IPS-20b (cell line): ENCODE measurements around the gene MFN2.

ENCODE experiments used
- H3K27ac ChIP-seq: one replicate; pipeline ENCODE4 v1.5.1; 2013; ENCODE audit warnings: low read length
- H3K27me3 ChIP-seq: 2 replicates; pipeline ENCODE4 v1.6.1; 2013; ENCODE audit warnings: mild to moderate bottlenecking, low read length, inconsistent platforms; ENCODE audit not compliant: insufficient read depth
- H3K36me3 ChIP-seq: 2 replicates; pipeline ENCODE4 v1.6.1; 2013; ENCODE audit warnings: low read depth, mild to moderate bottlenecking, inconsistent platforms, low read length, moderate library complexity; ENCODE audit not compliant: insufficient read depth
- H3K4me1 ChIP-seq: 2 replicates; pipeline ENCODE4 v1.6.1; 2013; ENCODE audit warnings: mild to moderate bottlenecking, control low read depth, inconsistent platforms, low read length, moderate library complexity; ENCODE audit not compliant: insufficient read depth
- H3K4me3 ChIP-seq: 2 replicates; pipeline ENCODE4 v1.5.1; 2013; ENCODE audit warnings: mild to moderate bottlenecking, low read length, inconsistent platforms
- H3K9ac ChIP-seq: 2 replicates; pipeline ENCODE4 v1.6.1; 2013; ENCODE audit warnings: low read depth, mild to moderate bottlenecking, inconsistent platforms, low read length, moderate library complexity
- H3K9me3 ChIP-seq: 2 replicates; pipeline ENCODE4 v1.6.1; 2013; ENCODE audit warnings: mild to moderate bottlenecking, low read depth, low read length, inconsistent platforms; ENCODE audit not compliant: insufficient read depth

Gene MFN2

DNA sequence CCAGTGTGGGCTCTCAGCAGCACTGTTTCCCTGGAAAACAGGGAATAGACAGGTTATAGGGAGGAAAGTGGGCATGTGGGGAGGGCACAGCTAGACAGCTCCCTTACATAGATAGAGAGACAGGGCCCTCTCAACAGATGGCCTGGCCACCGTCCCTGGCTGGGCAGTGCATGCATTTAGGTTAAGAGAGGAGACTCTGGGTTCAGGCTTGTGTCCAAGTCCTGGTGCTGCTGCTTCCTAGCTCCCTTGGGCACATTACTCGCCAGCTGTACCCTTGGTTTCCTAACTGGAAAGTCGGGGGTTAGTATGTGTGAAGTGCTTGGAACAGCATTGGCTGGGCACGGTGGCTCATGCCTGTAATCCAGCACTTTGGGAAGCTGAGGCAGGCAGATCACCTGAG, 36.6 kb upstream of the MFN2 start:
- H3K9ac ChIP-seq = no peak overlapping the region; the same call in 1 of the 2 replicates
- no peaks in the 10 kb centered on the region for H3K27me3 ChIP-seq
- H3K4me3 ChIP-seq = no peak overlapping the region
- H3K9me3 ChIP-seq = no peaks in the 10 kb centered on the region
- H3K27ac ChIP-seq = no peak overlapping the region
- peaks cover under 1% of the 10 kb centered on the region for H3K36me3 ChIP-seq
- peaks cover 11% of the 10 kb centered on the region; the same call in 1 of the 2 replicates for H3K4me1 ChIP-seq

- Histone ChIP-seq H3K4me1 (peaks cover 7% of the 10 kb centered on the region; the same call in 1 of the 2 replicates), H3K9me3 (no peaks in the 10 kb centered on the region), H3K27me3 (no peaks in the 10 kb centered on the region), H3K36me3 (peaks cover 6% of the 10 kb centered on the region), H3K4me3 (no peak overlapping the region), H3K27ac (peak overlapping the region; percentile 13), H3K9ac (peak overlapping the region; percentile 32; the same call in 1 of the 2 replicates)
These were observed 35.8 kb upstream of the MFN2 start for GRCh38 chr1:11944358-11944931.

DNA sequence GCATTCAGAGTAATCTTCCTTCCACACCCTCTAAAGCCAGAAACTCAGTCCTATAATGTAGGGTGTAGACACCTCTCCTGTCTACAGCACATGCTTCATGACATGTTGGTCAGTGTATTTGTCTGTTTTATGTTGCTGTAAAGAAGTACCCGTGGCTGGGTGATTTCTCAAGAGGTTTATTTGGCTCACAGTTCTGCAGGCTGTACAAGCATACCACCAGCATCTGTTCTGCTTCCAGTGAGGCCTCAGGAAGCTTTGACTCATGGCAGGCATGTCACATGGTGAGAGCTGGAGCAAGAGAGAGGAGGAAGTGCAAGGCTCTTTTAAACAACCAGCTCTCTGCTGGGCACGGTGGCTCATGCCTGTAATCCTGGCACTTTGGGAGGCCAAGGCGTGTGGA, 33.6 kb upstream of the MFN2 start:
- H3K4me3 ChIP-seq = no peak overlapping the region
- peaks cover 7% of the 10 kb centered on the region; the same call in 1 of the 2 replicates for H3K4me1 ChIP-seq
- no peak overlapping the region for H3K9ac ChIP-seq
- peaks cover 11% of the 10 kb centered on the region for H3K36me3 ChIP-seq
- no peaks in the 10 kb centered on the region for H3K9me3 ChIP-seq
- H3K27ac ChIP-seq = no peak overlapping the region
- no peaks in the 10 kb centered on the region for H3K27me3 ChIP-seq

- Histone ChIP-seq H3K9me3 (no peaks in the 10 kb centered on the region), H3K9ac (no peak overlapping the region), H3K27ac (no peak overlapping the region), H3K27me3 (no peaks in the 10 kb centered on the region), H3K4me3 (no peak overlapping the region), H3K36me3 (peaks cover 18% of the 10 kb centered on the region), H3K4me1 (peaks cover 3% of the 10 kb centered on the region; the same call in 1 of the 2 replicates)
These were observed 31.3 kb upstream of the MFN2 start for GRCh38 chr1:11948822-11949458.

- no peak overlapping the region for H3K27ac ChIP-seq
- no peak overlapping the region for H3K4me3 ChIP-seq
- H3K36me3 ChIP-seq = peaks cover 35% of the 10 kb centered on the region
- no peaks in the 10 kb centered on the region for H3K9me3 ChIP-seq
- no peaks in the 10 kb centered on the region for H3K27me3 ChIP-seq
- no peaks in the 10 kb centered on the region for H3K4me1 ChIP-seq
- H3K9ac ChIP-seq = no peak overlapping the region
These were observed 28.3 kb upstream of the MFN2 start for GRCh38 chr1:11951901-11952300.

DNA sequence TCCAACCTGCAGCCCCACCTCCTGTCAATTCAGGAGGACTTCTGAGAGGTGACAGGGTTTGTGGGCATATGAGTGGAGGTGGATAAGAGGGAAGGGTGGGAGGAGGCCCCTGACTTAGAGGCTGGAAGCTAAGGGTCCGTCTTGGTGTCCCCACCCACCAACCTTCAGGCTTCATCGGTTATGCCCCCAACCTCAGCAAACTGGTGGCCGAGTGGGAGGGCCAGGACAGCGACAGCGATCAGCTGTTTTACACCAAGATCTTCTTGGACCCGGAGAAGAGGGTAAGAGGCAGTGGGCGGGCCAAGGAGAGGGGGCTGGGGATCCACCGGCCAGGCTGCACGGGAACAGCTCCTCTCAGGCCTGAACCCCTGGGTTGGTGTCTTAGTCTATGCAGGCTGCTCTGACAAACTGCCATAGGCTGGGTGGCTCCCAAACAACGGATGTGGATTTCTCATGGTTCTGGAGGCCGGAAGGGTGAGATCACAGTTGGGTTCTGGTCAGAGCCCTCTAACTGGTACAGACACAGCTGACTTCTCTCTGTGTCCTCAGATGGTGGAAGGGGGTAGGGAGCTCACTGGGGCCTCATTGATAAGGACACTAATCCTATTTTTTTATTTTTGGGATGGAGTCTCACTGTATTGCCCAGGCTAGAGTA, 27.7 kb upstream of the MFN2 start:
- H3K9ac ChIP-seq = no peak overlapping the region
- H3K36me3 ChIP-seq = peaks cover 41% of the 10 kb centered on the region
- no peaks in the 10 kb centered on the region for H3K27me3 ChIP-seq
- H3K4me1 ChIP-seq = no peaks in the 10 kb centered on the region
- no peak overlapping the region for H3K27ac ChIP-seq
- H3K9me3 ChIP-seq = no peaks in the 10 kb centered on the region
- H3K4me3 ChIP-seq = no peak overlapping the region

- no peaks in the 10 kb centered on the region for H3K27me3 ChIP-seq
- no peak overlapping the region for H3K9ac ChIP-seq
- H3K36me3 ChIP-seq = peaks cover 43% of the 10 kb centered on the region
- H3K27ac ChIP-seq = no peak overlapping the region
- no peaks in the 10 kb centered on the region for H3K4me1 ChIP-seq
- H3K9me3 ChIP-seq = no peaks in the 10 kb centered on the region
- no peak overlapping the region for H3K4me3 ChIP-seq
These were observed 25.0 kb upstream of the MFN2 start for GRCh38 chr1:11955221-11955620.

GRCh38 chr1:11957398-11957797, 22.8 kb upstream of the MFN2 start:
- H3K4me3 ChIP-seq = no peak overlapping the region
- no peaks in the 10 kb centered on the region for H3K9me3 ChIP-seq

DNA sequence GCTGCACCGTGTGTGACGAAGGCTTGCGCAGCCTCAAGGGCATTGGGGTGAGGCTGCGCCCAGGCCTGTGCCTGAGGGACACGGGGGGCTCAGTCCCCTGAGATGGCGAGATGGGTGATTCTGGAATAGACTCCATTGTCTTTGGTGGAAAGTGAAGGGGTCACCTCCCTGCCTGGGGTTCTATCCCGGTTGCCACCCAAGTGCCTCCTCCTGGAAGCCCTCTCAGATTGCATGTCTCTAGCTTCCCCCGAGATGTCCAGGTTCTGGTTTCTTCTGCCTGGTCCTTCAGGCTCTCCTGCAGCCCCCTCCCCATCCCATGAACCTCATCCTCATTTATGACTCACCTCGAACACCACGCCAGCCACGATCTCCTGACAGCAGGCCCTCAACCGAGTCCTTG, 22.3 kb upstream of the MFN2 start:
- Histone ChIP-seq H3K36me3 (peaks cover 36% of the 10 kb centered on the region), H3K4me1 (no peaks in the 10 kb centered on the region), H3K9ac (no peak overlapping the region), H3K9me3 (no peaks in the 10 kb centered on the region), H3K27me3 (no peaks in the 10 kb centered on the region), H3K27ac (no peak overlapping the region), H3K4me3 (no peak overlapping the region)

More at GRCh38 chr1:11957398-11957797, 22.8 kb upstream of the MFN2 start:
- no peak overlapping the region for H3K27ac ChIP-seq
- H3K36me3 ChIP-seq = peaks cover 38% of the 10 kb centered on the region
- no peak overlapping the region for H3K9ac ChIP-seq
- H3K4me1 ChIP-seq = no peaks in the 10 kb centered on the region
- no peaks in the 10 kb centered on the region for H3K27me3 ChIP-seq

GRCh38 chr1:11960276-11960675, 20.0 kb upstream of the MFN2 start:
- Histone ChIP-seq H3K4me3 (no peak overlapping the region), H3K36me3 (peaks cover 42% of the 10 kb centered on the region), H3K9me3 (no peaks in the 10 kb centered on the region), H3K27me3 (no peaks in the 10 kb centered on the region), H3K27ac (no peak overlapping the region), H3K4me1 (no peaks in the 10 kb centered on the region), H3K9ac (no peak overlapping the region)

DNA sequence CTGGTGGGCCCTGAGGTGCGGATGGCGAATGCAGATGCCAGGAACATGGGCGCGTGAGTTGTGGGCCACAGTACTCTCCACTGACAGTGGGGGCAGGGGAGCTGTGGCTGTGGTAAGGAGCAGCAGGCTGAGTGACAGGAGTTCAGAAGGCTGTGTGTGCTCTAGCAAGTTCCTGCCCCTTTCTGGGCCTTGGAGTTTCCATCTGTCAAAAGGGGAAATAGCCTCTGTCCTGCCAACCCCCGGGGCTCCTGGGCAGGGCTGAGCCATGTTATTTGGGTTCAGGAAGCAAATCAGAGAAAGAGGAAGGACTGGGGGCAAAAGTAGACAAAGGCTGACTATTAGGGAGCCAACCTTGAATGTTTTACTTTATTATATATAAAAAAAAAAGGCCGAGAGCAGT, 19.5 kb upstream of the MFN2 start:
- Histone ChIP-seq H3K27me3 (no peaks in the 10 kb centered on the region), H3K27ac (no peak overlapping the region), H3K4me1 (no peaks in the 10 kb centered on the region), H3K9me3 (no peaks in the 10 kb centered on the region), H3K9ac (no peak overlapping the region), H3K36me3 (peaks cover 45% of the 10 kb centered on the region), H3K4me3 (no peak overlapping the region)

DNA sequence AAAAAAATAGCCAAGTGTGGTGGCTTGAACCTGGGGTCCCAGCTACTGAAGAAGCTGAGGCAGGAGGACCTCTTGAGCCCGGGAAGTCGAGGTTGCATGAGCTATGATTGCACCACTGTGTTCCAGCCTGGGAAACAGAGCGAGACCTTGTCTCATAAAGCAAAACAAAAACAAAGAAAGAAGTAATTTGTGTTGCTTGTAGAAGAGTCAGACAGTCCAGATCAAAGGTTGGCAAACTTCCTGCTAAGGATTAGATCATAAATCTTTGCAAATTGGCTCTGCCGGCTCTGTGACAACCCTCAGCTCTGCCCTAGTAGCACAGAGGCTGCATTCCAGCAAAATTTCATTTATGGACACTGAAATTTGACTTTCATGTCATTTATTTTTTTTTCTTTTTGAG, 19.0 kb upstream of the MFN2 start:
- Histone ChIP-seq H3K9me3 (no peaks in the 10 kb centered on the region), H3K4me1 (no peaks in the 10 kb centered on the region), H3K4me3 (no peak overlapping the region), H3K36me3 (peaks cover 48% of the 10 kb centered on the region), H3K9ac (no peak overlapping the region), H3K27me3 (no peaks in the 10 kb centered on the region), H3K27ac (no peak overlapping the region)
